GM21723 (cell line): Measurements from ENCODE around the gene TLR5.
A peak's percentile ranks its signal among the peaks of the same experiment; 100 is the strongest.

ENCODE experiments used
- ATAC-seq: cut with Tn5 transposase; IDR thresholded peaks from one replicate; pipeline ENCODE4 v1.9.1; 2021; ENCODE audit warnings: mild to moderate bottlenecking, moderate library complexity; ENCODE audit not compliant: unreplicated experiment

TLR5 gene

DNA sequence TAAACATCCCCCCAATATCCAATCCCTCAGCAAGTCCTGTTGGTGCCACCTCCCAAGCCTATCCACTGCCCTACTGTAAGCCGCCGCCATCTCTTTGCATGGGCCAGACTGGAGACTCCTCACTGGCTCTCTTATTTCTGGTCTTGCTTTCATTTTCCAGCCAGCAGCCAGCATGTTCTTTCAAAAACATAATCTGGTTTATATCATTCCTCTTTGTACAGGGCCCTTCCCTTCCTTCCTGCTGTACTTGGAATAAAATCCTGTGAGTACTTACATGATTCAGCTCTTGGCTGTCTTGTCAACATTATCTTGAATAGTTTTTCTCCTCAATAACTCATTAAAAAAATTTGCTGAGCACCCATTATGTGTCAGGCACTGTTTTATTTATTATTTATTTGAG is 28.2 kb downstream of the TLR5 start:
- no peak for ATAC-seq

DNA sequence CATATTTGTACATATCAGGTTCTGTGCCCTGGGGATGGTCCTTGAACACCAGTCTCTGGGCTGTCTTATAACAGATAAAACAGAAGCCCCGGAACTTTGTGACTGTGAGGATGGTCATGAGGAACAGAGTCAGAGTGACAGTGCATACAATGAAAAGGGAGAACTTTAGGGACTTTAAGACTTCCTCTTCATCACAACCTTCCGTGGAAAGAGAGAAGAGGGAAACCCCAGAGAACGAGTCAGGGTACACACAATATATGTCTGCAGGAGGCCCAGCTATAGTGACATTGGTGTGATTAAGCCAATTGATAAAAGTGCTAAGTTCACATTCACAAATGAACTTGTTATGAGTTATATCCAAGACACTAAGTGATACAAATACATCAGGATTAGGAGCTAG is 32.1 kb downstream of the TLR5 start:
- no peak for ATAC-seq

DNA sequence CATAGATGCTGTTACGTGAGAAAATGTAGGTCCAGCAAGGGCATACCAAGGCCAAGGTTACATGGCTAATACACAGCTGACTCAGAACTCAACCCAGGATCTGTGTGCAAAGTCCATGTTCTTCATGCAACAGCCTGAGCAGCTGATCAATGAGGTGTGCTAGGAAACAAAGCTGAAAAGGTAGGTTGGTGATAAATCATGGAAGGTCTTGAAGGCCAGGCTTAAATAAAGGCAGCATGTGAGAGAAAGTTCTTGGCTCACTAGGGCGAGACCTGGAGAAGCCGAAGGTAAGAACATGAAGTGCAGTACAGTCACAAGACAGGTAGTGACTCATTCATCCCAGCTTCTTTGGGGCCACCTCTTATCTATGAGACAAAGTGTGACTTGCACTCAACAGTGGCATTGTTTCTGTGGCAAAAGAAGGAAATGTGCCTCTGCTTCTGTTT is 33.4 kb downstream of the TLR5 start:
- no peak for ATAC-seq

DNA sequence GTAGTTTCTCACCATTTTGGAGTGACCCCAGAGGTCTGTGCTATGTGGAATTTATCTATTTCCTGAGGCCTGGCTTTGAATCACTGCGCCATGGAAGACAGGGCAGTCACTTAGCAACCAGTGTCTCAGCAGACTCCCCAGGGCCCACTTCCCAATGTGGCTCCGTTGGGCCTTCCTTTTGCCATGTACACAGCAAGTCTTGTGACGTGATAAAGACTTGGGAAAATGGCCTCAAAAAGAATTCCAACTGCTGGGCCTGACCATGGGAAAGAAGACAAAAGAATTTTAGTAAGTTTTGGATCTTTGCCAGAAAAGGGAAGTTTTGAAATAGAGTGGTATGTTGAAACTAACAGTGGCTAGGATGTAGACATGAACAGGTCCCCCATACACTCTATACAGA is 36.2 kb downstream of the TLR5 start:
- ATAC-seq, result no peak

DNA sequence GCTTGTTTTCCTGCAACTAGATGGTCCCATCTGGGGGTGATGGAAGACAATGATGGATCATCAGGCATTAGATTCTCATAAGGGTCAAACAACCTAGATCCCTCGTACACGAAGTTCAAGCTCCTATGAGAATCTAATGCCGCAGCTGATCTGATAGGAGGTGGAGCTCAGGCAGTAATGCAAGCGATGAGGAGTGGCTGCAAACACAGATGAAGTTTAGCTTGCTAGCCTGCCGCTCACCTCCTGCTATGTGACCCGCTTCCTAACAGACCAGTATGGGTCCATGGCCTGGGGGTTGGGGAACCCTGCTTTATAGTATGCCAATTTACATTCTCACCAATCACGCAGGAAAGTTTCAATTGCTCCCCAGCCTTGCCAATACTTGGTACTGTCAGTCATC is 37.5 kb downstream of the TLR5 start:
- ATAC-seq, result no peak

DNA sequence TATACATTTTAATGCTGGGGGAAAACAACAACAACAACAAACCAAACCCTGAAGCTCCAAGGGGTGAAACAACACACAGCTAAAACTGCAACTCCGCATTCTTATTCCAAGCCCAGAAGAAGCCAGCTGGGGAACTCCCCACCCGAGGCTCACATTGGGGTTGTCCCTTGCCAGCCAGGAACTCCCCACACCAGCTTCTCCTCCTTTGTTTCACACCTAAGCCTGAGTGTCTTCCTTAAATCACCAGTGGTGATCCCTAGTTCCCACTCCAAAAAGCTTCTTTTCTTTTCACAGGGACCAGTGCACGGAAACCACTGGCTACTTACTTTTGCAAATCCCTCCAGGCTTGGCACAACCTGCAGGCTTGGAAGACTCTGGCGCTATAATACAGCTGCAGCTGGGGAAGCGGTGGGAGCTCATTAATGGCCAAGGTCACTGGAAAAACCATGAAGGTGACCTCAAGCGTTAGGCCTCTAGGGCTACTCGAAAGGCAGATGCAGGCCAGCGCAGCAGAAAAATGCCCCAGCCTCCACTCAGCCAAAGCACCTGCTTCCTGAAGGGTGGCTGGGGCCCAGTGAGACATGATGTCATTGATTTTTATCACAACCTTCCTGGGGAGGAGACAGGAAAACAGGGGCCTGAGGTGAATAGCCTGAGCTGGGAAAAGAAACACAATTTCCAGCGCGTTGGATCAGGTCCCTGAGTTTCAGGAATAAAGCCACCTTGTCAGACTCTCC is 40.1 kb downstream of the TLR5 start:
- ATAC-seq, result no peak

DNA sequence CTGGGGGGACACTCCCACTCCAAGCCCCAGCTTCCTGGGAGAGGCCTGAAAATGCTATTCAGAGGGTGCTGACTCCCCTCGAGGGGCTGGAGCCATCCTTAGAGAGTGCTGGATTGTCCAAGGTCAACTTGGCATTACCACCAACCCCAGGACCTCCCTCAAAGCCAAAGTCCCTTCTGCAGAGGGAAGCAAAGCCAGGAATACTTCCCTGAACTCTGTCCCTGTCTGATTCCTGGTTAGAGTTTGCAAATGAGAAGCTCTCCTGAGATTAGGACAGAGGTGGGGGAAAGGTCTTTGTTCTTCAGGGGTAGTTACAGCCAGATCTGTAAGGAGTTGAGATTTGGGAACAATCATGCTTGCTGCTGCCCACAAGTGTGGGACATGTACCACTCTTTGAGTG is 45.3 kb downstream of the TLR5 start:
- ATAC-seq, result no peak

DNA sequence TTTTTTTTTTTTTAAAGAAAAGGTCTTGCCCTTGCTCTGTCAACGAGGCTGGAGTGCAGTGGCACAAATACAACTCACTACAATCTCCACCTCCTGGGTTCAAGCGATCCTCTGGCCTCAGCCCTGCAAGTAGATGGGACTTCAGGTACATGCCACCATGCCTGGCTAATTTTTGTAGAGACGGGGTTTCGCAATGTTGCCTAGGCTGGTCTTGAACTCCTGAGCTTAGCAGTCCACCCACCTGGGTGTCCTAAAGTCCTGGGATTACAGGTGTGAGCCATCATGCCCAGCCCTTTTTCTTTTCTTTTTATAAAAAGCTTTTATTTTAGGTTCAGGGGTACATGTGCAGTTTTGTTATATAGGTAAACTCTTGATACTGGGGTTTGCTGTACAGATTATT is 47.2 kb downstream of the TLR5 start:
- ATAC-seq, result no peak

DNA sequence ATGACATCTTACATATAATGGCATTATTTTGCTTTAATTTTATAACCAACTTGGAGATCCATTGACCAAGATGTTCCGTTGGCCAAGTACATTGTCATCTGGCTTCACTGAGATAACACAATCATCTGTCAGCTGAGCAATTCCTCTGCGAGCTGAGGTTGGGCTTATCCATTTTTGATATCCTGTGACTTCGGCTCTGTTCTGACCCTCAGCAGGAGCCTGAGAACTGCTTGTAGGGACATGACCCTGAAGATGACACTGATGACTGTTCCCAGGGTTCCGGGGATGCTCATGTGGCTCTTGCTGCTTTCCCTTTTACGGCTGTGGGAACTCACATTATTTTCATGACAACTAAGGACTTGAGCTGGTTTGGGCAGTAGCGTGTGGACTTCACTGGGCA is 51.2 kb downstream of the TLR5 start:
- no peak for ATAC-seq

DNA sequence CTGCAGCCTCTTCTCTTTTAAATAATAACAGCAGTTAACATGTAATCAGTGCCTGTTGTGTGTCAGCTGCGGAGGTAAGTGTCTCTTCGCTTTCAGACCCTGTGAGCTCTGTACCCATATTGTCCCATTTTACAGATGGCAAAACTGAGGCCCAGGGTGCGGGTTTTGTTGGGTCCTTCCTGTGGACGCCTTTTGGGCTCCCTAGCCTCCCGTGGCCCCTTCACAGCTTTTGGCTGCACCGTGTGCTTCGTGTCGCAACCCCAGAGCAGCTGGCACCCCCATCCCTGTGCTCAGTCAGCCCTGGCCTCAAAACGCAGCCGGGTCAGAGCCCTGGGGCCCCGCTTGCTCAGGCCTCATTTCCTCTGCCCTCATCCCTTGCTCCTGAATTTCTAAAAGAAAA is 53.8 kb downstream of the TLR5 start:
- ATAC-seq, result no peak

DNA sequence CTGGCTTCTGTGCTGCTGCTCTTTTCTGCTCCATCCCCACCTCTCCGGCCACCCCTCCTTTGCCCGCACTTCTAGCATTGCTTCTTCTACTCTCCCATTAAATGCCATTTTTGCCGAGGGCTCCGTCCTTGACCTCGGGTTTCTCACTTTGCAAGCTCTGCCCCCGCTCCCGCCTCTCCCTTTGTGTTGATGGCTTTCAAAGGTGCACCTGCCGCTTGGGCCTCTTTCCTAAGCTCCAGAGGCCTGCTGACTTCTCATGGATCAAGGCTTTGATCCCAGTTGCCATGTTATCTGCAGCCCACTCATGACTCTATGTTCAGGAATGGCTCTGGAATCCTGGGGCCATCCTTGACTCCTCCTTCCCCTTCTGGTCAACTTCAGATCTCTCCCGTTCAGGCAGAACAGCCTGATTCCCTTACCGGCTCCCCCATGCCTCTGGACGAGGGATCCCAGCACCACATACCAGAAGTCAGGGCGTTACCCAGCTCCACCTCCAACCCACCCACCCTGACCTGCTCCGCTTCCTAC is 54.3 kb downstream of the TLR5 start:
- ATAC-seq, result no peak

DNA sequence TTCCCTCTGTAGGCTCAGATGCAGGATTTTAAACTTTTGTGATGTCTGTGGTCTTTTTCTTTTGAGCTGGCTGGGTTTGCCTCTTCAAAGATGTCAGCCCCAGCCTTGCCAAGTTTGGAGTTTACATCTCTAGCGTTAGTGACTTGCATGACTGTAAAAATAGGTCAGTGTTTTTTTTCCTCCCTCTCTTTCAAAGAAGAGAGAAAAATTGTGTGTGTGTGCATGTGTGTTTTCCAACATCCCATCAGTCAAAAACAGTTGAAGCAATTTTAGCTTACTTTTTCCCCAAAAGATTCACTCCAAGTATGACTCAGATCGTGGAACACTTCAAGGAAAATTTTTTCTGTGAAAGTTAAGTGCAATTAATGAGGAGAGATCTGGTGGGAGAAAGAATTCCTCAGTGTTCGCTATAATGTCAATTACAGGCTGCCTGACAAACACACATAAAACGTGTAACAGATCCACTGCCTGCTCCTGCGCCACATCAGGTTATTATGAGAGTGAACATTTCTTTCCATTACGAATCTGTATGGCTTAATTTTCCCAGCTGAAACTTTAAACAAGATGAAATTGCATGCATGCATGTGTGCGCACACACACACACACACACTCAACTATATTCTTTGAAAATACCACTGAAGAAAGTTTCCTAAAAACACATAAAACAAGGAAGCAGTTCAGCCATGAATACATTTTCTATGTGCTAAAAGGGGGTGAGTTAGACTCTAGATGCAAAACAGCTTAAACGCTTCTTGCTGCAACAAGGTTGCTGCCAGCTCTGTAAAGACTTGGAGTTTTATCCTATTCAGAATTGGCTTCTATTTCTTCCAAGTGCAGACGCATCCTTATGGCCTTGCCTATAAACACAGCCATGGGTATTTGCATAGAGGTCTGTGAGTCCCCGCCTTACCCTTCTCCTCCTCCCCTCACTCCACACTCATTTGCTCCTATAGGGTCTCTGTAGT is 55.5 kb downstream of the TLR5 start:
- no peak for ATAC-seq

DNA sequence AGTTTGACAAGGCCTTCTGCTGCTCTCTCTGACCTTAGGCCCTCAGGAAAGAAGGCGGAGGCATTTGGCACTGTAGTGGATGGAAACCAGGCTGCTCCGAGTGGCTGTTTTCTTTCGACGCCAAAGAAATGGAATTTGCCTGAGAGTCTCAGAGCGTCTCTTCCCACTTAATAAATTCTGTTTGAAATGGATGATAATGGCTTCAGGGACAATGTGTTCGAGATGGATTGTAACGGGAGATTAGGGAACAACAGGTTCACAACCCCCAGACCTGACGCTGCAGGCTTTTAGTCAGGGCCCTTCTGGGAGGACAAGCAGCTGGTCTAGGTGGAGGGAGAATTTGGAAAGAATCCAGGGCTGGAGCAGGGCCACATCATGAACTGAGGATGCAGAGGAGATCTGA is 58.6 kb downstream of the TLR5 start:
- ATAC-seq, result no peak

DNA sequence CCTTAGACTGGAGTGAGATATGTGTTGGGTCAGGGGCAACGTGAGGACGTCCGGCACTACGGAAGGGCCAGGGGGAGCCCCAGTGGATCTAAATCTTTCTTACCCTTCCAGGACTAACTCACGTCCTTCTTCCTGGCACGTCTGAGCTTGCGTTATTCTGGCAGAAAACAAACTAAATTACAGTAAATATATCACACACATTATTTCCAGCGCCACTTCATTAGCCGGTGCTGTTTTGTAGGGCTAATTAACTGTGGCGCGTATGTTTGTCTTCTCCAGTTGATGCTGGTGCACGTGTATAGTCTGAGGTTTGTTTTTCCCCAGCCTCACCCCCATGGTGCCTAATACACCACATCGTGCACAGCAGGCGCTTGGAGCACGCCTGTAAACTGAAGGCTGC is 59.2 kb downstream of the TLR5 start:
- no peak for ATAC-seq

DNA sequence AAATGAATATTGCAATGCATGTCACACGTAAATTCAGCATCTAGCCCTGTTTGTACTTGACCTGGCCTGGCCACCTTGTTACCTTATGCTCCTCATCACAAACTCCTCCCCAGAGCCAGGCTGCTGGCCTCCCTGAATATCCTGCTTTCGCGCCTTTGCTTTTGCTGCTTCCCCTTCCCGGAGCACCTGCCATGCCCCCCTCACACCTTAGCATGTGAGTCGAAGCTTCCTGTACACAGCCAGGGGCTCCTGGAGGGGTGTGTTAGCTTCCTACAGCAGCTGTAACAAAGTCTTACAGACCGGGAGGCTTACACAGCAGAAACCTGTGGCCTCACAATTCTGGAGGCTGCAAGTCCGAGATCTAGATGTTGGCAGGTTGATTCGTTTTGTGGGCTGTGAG is 60.1 kb downstream of the TLR5 start:
- no peak for ATAC-seq

DNA sequence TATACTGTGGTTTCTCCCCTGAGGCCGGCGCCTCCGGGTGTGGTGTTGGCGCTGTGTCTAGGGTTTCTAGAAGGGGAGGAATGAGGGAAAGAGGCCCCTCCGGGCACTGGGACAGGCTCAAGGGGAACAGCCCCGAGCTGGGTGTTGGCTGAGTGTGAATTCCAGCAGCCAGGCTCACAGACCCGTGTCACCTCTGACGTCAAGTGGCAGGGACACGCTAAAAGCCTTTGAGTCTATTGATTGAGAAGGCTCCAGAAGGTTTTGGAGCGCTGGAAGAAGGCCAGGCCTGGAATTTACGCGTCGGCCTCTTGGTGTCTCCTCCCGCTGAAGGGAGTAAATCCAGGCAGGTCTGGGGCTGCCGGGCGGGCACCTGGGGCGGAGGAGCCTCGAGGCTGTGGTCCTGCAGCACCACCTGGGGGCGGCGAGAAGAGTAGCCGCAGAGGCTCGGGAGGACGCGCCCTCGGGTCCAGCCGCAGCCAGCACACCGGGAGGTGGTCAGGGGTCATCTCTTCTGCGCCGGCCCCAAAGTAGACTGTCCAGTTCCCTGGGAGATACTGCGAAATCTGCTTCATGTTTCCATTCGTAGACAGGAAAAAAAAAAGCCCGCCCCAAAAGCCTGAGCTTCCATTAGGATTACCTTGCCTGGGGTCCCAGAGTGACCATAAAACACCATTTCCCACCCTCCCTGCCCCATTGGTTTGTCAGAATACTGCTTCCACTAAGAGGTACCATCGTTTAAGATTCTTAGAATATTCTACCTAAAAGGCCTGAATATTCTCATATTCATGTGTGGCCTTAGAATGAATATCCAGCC is 61.7 kb downstream of the TLR5 start:
- ATAC-seq, result peak; percentile 99

DNA sequence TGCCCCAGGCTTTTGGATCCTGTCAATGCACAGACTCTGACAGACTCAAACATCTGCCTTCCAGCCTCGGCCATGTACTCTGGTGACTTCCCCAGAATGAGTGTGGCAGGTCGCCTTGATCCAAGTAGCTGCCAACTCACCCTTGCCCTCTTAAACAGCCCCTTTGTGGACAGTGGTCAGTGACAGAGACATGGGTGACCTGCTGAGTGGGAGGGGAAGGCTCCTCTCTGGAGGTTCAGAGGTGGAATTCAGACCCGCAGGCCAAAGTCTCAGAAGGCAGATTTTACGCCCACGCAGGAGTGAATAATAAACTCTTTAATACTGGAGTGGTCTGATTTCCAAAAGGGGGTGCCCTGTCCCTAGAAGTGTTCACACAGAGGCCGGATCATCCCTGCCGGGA is 63.5 kb downstream of the TLR5 start:
- no peak for ATAC-seq

DNA sequence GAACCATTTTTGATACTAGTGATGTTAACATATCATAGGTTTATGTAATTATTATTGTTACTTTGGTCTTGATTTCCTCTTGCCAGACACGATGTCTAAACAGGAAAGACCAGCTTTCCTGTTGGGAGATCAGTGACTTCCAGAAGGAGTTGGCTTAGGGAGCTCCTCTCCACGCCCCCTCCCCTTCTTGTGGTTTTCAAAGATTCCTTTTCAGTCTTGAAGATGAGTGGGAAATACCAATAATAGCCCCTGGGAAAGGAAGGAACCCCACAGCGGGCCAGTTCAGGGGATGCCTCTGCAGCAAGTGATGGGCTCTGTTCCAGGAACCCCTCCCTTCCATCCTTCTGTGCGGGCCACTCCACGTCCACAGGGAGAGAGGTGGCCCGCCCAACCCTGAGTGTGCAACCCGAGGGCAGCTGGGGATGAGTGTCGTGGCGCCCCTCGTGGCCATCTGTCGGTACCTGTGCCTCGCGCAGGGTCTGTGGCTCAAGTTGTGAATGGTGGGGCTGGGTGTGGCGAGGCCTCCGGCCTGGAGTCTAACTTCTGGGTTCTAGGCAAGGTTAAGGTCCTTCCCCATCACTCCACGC is 65.7 kb downstream of the TLR5 start:
- no peak for ATAC-seq

DNA sequence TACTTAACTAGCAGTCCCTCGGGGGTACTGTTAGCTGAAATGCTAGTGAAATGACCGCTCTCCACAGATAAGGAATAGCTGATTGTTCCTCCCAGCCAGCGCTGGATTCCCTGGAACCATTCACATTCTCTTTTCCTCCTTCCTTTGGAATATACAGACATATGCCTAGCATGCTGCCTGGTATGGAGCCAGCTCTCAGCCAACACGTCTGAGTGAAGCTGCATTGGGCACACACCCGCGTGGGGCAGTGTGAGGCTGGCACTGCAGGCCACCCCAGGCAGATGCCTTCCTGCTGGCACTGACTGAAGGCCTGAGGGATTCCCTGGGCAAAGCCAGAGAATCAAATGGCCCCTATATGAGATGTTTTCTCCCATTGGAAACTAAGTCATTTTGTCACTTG is 66.7 kb downstream of the TLR5 start:
- ATAC-seq, result no peak

DNA sequence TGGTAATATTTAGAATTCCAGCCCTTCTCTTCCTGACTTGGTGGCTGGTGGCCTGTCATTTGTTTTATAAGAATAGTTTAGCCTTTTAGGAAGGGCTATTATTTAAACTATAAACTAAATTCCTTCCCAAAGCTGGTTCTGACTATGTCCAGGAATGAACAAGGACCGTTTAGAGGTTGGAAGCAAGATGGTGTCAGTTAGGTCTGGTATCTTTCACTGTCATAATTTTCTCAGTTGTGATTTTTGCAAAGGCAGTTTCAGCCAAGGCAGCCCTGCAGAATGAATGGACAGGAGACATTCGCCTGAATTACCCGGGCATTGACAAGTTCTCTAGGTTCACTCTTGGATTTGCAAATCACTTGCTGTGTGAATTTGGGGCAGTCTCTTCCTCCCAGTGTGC is 67.2 kb downstream of the TLR5 start:
- no peak for ATAC-seq
